PC-3 (cell line): ENCODE measurements around the gene PTPRN2.
A peak's percentile ranks its signal among the peaks of the same experiment; 100 is the strongest.

Source experiments
- EZH2 ChIP-seq: fragments of 300-600 bp; sonication (generic); IDR thresholded peaks from one replicate; pipeline ENCODE4 v1.6.1; 2017; ENCODE audit warnings: antibody characterized with exemption, mild to moderate bottlenecking, low read length; ENCODE audit not compliant: unreplicated experiment
- TF ChIP-seq, protein P1 (sequence below): fragments of 300-600 bp; sonication (generic); conservative IDR thresholded peaks from 2 replicates; pipeline ENCODE4 v1.5.1; 2017; ENCODE audit warnings: antibody characterized with exemption, low read depth, mild to moderate bottlenecking, low read length

DNA sequence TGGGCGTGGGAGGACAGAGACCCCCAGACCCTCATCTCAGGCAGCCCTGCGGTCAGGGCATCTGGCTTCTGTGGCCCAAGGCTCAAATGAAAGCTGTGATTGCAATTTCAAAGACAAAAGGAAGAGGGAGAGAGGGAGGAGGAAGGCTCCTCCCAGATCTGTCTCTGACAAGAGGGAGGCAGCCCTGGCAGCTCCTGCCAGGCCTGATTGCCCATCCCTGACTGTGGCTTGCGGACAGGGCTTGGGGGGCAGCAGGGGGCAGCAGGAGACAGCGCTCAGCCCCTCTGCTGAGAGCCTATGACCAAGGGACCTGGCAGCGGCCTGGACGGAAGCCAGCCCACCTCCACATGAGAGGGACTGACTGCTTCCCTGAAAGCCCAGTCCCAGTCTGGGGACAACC lies 91.8 kb downstream of the PTPRN2 start:
- TF ChIP-seq, protein P1, sequence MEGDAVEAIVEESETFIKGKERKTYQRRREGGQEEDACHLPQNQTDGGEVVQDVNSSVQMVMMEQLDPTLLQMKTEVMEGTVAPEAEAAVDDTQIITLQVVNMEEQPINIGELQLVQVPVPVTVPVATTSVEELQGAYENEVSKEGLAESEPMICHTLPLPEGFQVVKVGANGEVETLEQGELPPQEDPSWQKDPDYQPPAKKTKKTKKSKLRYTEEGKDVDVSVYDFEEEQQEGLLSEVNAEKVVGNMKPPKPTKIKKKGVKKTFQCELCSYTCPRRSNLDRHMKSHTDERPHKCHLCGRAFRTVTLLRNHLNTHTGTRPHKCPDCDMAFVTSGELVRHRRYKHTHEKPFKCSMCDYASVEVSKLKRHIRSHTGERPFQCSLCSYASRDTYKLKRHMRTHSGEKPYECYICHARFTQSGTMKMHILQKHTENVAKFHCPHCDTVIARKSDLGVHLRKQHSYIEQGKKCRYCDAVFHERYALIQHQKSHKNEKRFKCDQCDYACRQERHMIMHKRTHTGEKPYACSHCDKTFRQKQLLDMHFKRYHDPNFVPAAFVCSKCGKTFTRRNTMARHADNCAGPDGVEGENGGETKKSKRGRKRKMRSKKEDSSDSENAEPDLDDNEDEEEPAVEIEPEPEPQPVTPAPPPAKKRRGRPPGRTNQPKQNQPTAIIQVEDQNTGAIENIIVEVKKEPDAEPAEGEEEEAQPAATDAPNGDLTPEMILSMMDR: peak; percentile 21; the same call in 1 of the 2 replicates
- no peak for TF ChIP-seq EZH2
